Measurements from ENCODE around the gene TUT1. TPM values are rescaled to one million over a fixed set of nuclear protein-coding genes. Genes with fewer than 3 reads are reported as not detected.
A peak's percentile ranks its signal among the peaks of the same experiment; 100 is the strongest.
"Not testable (repeated sequence)": the region's sequence is repeated elsewhere in the genome, so short reads cannot be mapped to it uniquely, and the experiment has no call there.

Gene TUT1, protein sequence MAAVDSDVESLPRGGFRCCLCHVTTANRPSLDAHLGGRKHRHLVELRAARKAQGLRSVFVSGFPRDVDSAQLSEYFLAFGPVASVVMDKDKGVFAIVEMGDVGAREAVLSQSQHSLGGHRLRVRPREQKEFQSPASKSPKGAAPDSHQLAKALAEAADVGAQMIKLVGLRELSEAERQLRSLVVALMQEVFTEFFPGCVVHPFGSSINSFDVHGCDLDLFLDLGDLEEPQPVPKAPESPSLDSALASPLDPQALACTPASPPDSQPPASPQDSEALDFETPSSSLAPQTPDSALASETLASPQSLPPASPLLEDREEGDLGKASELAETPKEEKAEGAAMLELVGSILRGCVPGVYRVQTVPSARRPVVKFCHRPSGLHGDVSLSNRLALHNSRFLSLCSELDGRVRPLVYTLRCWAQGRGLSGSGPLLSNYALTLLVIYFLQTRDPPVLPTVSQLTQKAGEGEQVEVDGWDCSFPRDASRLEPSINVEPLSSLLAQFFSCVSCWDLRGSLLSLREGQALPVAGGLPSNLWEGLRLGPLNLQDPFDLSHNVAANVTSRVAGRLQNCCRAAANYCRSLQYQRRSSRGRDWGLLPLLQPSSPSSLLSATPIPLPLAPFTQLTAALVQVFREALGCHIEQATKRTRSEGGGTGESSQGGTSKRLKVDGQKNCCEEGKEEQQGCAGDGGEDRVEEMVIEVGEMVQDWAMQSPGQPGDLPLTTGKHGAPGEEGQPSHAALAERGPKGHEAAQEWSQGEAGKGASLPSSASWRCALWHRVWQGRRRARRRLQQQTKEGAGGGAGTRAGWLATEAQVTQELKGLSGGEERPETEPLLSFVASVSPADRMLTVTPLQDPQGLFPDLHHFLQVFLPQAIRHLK
- 19.2 TPM for polyA plus RNA-seq

DNA sequence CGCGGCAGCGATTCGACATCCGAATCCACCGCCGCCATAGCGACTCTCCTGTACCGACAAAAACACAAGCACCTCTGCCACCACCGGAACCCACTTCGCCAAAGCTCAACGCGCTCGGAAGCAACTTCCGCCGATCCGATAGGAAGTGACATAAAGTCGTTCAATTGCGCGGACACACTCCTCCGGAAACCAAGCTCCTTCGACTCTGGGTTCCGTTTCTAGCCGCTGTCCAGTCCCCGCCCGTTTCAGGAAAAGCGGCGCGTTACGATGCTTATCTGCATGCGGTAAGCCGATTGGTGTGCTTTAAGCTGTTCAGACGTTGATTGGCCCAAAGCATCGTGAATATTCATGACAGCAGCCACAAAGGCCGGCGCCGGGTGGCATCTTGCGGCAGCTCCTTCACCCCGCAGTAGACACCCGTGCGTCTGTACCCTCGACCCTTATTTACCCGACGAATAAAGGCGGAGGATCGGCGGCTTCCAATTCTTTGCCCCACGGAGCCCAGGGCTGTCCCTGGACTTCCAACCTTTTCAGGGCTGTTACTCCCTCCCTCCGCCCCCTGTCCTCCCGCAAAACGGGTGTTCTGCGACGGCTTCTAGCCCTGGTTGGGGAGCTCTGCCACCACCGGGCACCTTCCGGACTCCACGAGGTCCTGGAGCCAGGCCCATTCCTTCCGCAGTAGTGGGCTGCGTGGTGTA lies at the start of gene TUT1:
TSS of gene TUT1 (minus strand) at position 76 of the 698 bp plus-strand sequence. CDS start at position 38, 38 bp downstream.
- Mint-ChIP-seq H3K27ac (peak within 1 kb of the TSS; percentile 78 to 99 (median 96)), H3K4me1 (peaks cover 11 to 27% (median 19%) of the 10 kb centered on the region in 3 donors), H3K4me3 (peak within 1 kb of the TSS; percentile 84 to 98 (median 97)), H3K9me3 (no peaks in the 10 kb centered on the region), H3K36me3 (peaks cover 2% of the 10 kb centered on the region), H3K27me3 (no peaks in the 10 kb centered on the region)

DNA sequence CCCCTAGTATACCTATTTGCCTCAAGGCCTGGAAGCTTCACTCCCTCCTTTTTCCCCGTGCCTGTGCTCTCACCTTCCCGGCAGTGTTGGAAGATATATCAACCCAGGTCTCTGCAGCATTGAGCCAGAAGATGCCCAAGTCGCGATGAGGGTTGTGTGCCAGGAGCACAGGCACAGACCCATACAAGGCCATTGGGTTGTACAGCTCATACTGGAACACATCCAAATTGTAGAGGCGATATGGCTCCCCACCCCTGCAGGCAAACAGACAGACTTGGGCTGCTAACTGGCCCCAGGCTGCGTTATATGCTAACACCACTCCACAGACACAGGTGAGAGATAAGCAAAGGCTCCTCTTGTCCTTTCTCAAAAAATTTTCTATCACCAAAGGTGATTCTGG lies 41.2 kb upstream of the TUT1 start:
- peak overlapping the region in 1 of 3 donors; percentile 73 for H3K27ac Mint-ChIP-seq
- H3K36me3 Mint-ChIP-seq, result peaks cover 9% of the 10 kb centered on the region
- no peak overlapping the region for H3K4me3 Mint-ChIP-seq
- no peaks in the 10 kb centered on the region for H3K9me3 Mint-ChIP-seq
- H3K27me3 Mint-ChIP-seq, result no peaks in the 10 kb centered on the region
- peaks cover 5 to 6% (median 5%) of the 10 kb centered on the region in 3 donors for H3K4me1 Mint-ChIP-seq

DNA sequence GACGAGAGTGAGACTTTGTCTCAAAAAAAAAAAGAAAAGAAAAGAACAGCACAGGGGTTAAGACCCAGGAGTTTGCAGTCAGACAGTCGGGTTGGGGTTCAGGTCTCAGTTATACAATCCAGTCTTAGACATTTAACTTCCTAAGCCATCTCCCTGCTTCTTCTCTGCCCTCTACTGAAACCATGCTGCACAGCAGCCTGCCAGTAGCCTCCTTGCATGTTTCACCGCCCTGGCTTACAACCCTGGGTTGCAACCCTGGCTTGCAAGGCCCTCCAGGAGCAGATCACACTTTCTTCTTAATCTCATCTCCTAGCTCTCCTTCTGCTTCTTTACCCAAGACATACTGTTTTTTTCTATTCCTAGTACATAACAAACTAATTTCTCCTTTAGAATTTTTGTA lies 36.4 kb upstream of the TUT1 start:
- H3K4me3 Mint-ChIP-seq, result no peak overlapping the region
- H3K27me3 Mint-ChIP-seq, result no peaks in the 10 kb centered on the region
- H3K9me3 Mint-ChIP-seq, result no peaks in the 10 kb centered on the region
- H3K27ac Mint-ChIP-seq, result peak overlapping the region in 1 of 3 donors; percentile 7
- peaks cover 10% of the 10 kb centered on the region for H3K36me3 Mint-ChIP-seq
- peaks cover 0 to 2% (median 0%) of the 10 kb centered on the region in 3 donors for H3K4me1 Mint-ChIP-seq

DNA sequence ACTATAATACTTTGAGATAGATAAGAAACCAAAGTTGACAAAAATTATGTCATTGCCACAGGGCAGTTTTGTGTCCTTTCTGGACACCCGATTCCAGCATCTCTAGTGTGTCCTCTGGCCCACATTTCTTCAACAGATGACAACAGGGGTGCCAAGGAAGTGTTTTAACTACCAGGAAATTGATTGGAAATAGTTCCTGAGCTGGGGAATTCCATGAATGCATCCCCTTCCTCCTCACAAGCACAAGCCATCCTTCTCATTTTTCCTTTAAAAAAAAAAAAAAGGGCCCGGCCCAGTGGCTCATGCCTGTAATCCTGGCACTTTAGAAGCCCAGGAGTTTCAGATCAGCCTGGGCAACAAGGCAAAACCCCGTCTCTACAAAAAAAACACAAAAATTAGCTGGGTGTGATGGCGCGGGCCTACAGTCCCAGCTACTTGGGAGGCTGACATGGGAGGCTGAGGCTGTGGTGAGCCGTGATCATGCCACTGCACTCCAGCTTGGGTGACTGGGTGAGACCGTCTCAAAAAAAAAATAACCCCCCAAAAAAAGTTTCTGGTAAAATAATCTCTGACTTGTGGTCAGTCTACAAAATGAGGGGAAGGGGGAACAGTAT lies 31.3 kb upstream of the TUT1 start:
- Mint-ChIP-seq H3K36me3 (peaks cover 9% of the 10 kb centered on the region), H3K9me3 (no peaks in the 10 kb centered on the region), H3K27ac (peak overlapping the region; percentile 92 to 97 (median 96)), H3K4me1 (peaks cover 0 to 15% (median 9%) of the 10 kb centered on the region in 3 donors), H3K27me3 (no peaks in the 10 kb centered on the region), H3K4me3 (peak overlapping the region; percentile 85 to 99 (median 91))

DNA sequence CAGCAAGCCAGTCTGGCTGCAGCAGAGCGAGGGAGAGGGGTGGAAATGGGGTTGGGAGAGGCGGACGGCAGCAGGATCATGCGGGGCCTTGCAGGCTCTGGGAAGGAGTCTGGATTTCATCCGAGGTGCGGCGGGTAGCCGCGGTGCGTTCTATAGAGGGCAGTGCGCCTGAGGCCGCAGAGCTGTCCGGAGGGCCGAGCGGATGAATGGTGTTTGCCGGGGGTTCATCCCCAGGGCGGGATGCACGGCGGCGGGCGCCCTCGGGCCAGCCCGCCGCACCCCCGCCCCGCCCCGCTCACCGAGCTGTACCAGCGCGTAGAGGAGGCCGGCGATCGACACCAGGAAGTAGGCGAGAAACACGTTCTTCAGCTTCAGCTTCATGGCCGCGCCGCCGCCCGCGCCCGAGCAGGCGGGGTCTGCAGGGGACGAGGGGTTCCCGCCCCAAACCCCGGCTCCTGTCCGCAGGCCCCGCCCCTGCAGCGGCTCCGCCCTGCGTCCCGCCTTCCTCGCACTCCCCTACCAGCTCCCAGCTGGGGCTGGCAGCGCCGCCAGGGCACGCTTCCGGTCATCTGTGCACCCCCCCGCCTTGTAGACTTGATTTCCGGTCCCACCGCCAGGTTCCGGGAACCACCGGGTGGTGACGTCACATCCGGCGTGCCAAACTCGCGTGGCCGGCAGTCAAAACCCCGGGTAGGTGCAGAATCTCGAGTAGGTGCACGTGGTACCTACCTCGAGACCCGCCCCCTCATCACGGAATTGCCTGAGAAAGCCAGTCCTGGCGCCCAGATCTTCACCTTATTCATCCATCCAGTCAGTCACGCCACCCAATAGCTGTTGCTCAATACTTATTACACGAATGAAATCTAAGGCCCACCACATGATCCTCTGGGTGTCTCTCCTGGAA lies 30.5 kb upstream of the TUT1 start, which contains the start of gene B3GAT3:
TSS of gene B3GAT3 (minus strand) at position 420 of the 904 bp plus-strand sequence. CDS start at position 381, 39 bp downstream.
- Mint-ChIP-seq H3K27me3 (no peaks in the 10 kb centered on the region), H3K4me3 (peak within 1 kb of the TSS; percentile 85 to 99 (median 93))

DNA sequence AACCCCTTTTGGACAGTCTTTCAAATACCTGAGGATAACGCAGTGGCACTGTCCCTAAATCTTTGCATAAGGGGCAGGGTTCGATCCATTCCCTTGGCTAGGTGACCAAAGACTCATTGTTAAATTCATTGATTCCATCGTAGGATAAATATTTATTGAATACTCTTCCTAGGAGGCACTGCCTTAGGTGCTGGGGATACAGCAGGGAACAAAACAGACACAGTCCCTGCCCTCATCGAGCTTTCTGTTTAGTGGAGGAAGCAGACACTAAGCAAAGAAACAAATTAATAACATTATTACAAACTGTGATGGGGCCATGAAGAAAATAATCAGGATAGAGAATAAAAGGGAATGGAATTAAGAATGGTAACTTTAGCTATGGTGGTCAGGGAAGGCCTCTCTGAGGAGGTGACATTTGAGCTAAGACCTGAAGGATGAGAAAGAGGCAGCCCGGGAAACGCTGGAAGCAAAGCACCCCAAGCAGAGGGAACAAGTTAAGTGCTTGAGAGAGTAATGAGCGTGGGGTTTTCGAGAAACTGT lies 29.8 kb upstream of the TUT1 start:
- Mint-ChIP-seq H3K27ac (peak overlapping the region; percentile 92 to 97 (median 96)), H3K4me3 (peak overlapping the region; percentile 85 to 99 (median 93)), H3K4me1 (peaks cover 0 to 15% (median 9%) of the 10 kb centered on the region in 3 donors), H3K36me3 (peaks cover 7% of the 10 kb centered on the region), H3K9me3 (no peaks in the 10 kb centered on the region), H3K27me3 (no peaks in the 10 kb centered on the region)

More for the DNA sequence above, 30.5 kb upstream of the TUT1 start, which contains the start of gene B3GAT3:
- Mint-ChIP-seq H3K4me1 (peaks cover 0 to 15% (median 9%) of the 10 kb centered on the region in 3 donors), H3K27ac (peak within 1 kb of the TSS; percentile 92 to 97 (median 96)), H3K36me3 (peaks cover 9% of the 10 kb centered on the region), H3K9me3 (no peaks in the 10 kb centered on the region)

DNA sequence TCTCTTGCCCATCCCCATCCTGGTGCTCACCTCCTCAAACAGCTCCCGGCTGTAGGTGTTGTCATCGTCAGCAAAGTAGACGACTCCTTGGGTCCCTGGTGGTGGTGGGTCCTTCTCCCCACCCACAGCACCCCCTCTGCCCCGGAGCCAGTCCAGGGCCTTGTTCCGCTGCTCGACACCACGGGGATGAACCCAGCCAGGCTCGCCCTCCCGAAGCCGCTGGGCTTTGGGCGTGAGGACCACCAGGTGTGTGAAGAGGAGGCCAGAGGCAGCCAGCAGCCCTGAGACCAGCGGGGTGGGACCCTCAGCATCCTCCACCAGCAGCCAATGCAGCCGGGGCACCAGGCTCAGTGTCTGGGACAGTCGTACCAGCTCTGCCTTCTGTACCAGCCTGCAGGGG lies 25.6 kb upstream of the TUT1 start:
- H3K27me3 Mint-ChIP-seq, H3K27ac Mint-ChIP-seq, H3K9me3 Mint-ChIP-seq, H3K4me3 Mint-ChIP-seq, H3K36me3 Mint-ChIP-seq: not testable (repeated sequence)
- peaks cover 4 to 15% (median 6%) of the 10 kb centered on the region in 3 donors for H3K4me1 Mint-ChIP-seq

DNA sequence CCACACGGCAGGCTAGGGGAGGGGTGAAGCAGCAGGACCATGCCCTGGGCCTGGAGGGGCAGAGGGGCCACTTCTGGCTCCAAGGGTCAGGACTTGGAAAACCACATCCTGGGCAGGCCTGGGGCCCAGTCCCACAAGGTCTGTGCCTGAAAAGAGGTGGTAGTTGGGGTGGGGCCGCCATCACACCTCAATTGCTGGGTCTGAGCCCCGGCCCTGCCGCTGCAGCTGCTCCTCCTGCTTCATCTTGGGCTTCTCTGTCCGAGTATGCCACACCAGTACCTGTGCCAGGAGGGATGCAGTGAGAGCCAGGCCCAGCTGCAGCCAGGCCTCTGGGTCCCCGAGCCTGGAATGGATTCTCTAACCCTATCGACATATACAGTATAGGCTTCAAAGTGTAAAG lies 24.2 kb upstream of the TUT1 start:
- no peaks in the 10 kb centered on the region for H3K9me3 Mint-ChIP-seq
- no peak overlapping the region for H3K27ac Mint-ChIP-seq
- H3K4me1 Mint-ChIP-seq, result peaks cover 4 to 9% (median 7%) of the 10 kb centered on the region in 3 donors
- peaks cover 2% of the 10 kb centered on the region for H3K36me3 Mint-ChIP-seq
- H3K27me3 Mint-ChIP-seq, result no peaks in the 10 kb centered on the region
- H3K4me3 Mint-ChIP-seq, result no peak overlapping the region

DNA sequence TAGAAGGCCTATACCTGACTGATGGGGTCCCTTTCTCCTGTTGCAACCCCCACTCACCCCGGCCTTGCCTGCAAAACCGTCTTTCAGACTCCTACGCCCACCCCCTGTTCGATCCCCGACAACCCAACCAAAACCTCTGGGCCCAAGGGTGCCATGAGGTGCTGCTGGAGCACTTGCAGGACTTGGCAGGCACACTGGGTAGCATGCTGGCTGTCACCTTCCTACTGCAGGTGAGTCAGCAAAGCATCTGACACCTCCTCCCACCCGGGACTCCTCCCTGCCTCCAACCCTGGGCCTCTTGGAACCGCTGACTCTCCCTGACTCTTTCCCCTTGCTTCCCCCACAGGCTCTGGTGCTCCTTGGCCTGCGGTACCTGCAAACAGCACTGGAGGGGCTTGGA lies 23.0 kb upstream of the TUT1 start:
- H3K27ac Mint-ChIP-seq, result peak overlapping the region in 1 of 3 donors; percentile 43
- H3K9me3 Mint-ChIP-seq, result no peaks in the 10 kb centered on the region
- H3K4me3 Mint-ChIP-seq, result peak overlapping the region in 3 of 4 donors; percentile 1 to 77 (median 18)
- H3K27me3 Mint-ChIP-seq, result no peaks in the 10 kb centered on the region
- peaks cover 7 to 9% (median 8%) of the 10 kb centered on the region in 3 donors for H3K4me1 Mint-ChIP-seq
- H3K36me3 Mint-ChIP-seq, result peaks cover 2% of the 10 kb centered on the region

DNA sequence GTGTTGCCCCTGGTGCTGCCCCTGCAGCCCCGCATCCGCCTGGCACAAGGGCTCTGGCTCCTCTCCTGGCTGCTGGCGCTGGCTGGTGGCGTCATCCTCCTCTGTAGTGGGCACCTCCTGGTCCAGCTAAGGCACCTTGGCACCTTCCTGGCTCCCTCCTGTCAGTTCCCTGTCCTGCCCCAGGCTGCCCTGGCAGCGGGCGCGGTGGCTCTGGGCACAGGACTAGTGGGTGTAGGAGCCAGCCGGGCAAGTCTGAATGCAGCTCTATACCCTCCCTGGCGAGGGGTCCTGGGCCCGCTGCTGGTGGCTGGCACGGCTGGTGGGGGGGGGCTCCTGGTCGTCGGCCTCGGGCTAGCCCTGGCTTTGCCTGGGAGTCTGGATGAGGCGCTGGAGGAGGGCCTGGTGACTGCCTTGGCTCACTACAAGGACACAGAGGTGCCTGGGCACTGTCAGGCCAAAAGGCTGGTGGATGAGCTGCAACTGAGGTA lies 22.0 kb upstream of the TUT1 start:
- Mint-ChIP-seq H3K4me3 (peak overlapping the region in 2 of 4 donors; percentile 57 to 77), H3K36me3 (peaks cover 2% of the 10 kb centered on the region), H3K4me1 (peaks cover 7 to 9% (median 8%) of the 10 kb centered on the region in 3 donors), H3K27me3 (no peaks in the 10 kb centered on the region), H3K9me3 (no peaks in the 10 kb centered on the region), H3K27ac (peak overlapping the region in 2 of 3 donors; percentile 90 to 92)

DNA sequence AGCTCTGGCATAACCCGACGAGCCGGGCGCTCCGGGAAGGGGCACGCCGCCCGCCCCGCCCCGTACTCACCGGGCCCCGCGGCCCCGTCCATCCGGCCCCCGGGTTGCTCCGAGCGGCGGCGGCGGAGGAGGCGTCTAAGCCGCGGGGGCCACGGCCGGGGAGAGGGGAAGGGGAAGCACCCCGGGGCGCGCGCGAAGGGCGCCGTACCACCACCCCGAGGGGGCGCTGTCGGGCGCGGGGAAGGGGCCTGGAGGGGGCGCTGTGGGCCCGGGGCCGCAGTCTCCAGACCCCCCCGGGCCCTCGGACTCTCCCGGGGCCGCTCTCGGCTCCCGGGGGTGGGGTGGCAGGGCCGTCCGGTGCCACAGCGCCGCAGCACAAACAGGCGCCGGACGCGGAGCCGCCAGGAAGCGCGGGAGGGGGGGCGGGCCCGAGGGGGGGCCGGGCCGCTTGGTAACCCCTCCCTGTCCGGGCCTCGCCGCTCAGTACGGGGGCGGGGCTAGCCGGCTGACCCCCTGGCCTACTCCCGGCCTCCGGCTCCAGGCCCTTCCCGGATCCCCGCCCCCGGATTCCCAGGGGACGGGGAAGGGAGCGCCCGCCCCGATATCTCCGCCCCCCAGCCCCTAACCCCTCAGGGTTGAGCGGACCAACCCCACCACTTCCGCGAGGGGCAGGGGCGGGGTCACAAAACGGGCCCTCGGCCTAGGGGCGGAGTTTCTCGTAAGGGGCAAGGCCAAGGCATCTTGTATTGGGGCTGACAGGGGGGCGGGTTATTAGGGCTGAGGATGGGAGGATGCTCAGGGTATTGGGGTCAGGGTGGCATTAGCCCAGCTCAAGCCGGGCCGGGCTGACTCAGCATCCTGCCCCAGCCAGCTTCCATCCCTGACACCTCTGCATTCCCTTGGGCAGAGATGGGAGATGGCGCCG lies 21.3 kb upstream of the TUT1 start, which contains the start of the genes EML3 and ROM1:
TSS of gene EML3 (minus strand) at position 410 of the 925 bp plus-strand sequence. CDS start at position 92, 318 bp downstream.
TSS of gene ROM1 (plus strand) at position 892 of the 925 bp plus-strand sequence. CDS start at position 917, 25 bp downstream.
- Mint-ChIP-seq H3K27me3 (no peaks in the 10 kb centered on the region), H3K36me3 (peaks cover 2% of the 10 kb centered on the region), H3K27ac (peak within 1 kb of the TSS; percentile 89 to 98 (median 95)), H3K4me1 (peaks cover 10 to 13% (median 13%) of the 10 kb centered on the region in 3 donors), H3K9me3 (no peaks in the 10 kb centered on the region), H3K4me3 (peak within 1 kb of the TSS; percentile 95 to 100 (median 96))

Data from IgD-negative memory B cell (primary cell).